Bone marrow (tissue), 2 donors: ENCODE data around the gene TRIM66.

Source experiments
- DNase-seq, 2 donors: peaks; one replicate each; lab custom pipeline; 2025; lab: John Stamatoyannopoulos, UW

The TRIM66 gene

GRCh38 chr11:8605971-8606563 is 76.4 kb downstream of the TRIM66 start:
- DNase-seq: no peak

DNA sequence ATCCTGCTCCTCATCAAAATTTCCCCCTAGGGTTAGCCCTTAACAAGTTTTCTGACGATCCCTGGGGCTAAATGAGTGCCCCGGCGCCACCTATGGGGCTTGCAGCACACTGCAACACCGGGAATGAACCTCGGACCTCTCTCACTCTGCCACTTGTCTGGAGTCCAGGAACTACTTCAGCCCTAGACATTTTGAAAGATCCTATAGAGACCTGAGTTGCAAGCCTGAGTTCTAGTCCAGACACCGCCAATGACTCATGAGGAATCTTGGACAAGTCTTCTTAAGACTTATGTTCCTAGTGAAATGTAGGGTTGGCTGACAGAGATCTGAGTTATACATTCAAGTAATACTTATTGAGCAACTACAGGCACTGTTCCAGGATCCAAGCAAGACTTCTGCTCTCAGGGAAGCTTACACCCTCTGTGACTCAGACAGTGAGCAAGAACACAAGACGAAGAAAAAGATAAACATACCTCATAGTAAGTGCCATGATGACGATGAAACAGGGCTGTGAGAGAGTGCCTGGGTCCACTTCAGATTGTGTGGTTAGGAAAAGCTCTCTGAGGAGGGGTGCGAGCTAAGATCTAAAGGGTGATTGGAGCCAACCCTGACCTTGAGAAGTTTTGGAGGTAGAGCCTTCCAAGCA is 78.3 kb downstream of the TRIM66 start:
- peak in 1 of 2 donors; percentile 28 for DNase-seq

DNA sequence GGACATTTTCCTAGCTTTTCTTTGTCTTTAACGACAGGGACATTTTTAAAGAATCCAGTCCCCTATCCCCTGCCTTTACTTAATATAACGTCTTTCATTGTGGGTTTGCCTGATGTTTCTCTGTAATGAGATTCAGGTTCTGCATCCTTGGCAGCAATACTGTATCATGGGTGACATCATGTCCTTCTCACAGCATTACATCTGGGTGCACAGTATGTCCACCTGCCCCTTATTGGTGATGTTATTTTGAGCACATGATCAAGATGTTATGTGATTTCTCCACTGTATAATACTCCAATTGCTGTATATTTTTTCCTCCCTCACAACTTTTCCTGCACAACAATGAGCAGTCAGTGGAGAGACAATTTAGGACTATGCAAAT is 78.8 kb downstream of the TRIM66 start:
- no peak for DNase-seq

DNA sequence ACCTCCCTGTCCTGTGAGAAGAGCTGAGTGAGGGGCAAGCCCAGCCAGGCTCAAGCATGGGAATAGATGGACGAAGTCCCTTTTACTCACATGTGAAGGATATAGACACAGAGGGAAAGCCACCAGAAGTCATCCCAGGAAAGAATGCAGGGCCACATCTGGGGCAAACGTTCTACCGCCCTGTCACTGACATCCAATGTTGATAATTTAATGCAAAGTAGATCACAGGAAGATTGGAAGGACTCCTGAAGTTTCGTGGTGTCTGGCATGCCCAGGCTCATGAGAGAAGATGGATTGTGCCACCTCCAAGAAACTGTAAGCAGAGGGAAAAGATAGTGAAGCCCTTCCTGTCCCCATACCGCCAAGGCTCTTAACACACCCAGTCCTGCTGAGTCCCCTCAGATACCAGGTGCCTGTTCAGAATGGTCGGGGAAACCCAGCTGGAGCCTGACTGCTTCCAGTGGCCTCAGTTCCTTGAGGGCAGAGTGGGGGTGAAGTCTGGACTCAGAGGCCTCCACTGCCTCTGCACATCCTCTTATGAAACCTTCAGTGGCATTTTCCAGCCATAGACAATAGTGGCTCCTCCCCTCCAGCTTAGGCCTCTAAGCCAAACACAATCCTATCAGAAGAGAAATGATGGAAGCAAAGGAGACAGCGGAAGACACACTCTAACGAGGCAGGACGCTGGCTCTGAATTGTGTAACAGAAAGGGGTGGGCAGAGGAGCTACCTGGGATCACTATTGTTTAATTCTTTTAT is 80.9 kb downstream of the TRIM66 start:
- DNase-seq: no peak

DNA sequence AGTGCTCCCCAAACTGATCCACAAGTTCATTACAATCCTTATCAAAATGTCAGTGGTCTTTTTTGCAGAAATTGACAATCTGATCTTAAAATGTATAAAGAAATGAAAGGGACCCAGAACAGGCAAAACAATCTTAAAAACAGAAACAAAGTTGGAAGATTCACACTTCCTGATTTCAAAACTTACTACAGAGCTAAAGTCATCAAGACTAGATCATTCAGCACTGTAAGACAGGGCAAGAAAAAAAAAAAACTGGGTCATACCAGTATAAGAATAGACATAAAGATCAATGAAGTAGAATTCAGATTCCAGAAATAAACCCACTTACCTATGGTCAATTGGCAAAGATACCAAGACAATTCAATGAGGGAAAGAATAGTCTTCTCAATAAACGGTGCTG is 84.0 kb downstream of the TRIM66 start:
- no peak for DNase-seq

- DNase-seq: no peak
Measured at GRCh38 chr11:8597182-8597581, 85.3 kb downstream of the TRIM66 start.

- no peak for DNase-seq
Measured at GRCh38 chr11:8596504-8597046, 85.9 kb downstream of the TRIM66 start.

DNA sequence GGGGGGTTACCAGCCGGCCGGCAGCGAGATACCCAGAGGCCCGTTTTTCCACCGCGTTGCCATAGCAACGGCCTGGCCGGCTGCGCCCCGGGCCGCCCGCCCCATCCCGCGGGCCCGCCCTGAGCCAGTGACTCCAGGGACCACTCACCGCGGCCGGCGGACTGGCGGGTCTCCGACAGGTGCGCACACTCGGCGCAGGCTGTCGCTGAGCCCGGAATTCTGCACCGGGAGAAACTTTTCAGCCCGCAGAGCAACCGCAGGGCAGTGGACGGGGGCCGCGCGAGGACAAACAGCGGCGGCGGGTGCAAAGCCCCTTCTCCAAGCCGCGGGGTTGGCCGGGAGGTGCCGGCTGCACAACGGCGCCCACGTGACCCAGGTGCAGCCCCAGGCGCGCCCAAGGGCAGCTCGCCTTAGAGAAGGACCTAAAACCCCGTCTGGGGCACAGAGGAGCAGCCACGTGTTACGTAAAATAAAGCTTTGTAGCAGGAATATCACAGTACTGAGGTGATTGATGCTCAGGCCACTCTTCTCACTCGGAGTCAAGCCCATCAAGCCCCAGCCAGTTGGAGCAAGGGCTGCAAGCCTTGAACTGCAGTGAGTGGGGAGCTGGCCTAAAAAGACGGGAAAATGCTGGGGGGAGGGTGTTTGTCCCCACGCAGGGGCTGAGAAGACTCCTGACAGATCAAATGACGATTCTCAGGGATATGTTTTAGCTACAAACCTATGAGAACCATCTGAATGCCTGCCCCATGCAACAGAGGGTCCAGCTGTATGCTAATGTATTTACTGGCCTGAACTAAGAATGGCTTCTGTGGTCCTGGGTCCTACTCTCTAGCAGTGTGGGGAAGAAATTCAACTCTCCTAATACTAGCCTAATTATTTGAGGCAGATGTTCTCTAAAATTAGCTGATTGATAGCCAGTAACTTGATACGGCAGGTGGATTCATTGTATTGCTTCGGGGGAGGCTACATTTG is 88.2 kb downstream of the TRIM66 start, which contains the start of gene STK33:
Gene STK33, minus strand, starts transcription at position 294 of the 975 bp plus-strand sequence. CDS start 119,323 bp downstream, outside the sequence.
- no peak for DNase-seq

- DNase-seq: no peak
Measured at GRCh38 chr11:8593455-8593854, 89.0 kb downstream of the TRIM66 start.

DNA sequence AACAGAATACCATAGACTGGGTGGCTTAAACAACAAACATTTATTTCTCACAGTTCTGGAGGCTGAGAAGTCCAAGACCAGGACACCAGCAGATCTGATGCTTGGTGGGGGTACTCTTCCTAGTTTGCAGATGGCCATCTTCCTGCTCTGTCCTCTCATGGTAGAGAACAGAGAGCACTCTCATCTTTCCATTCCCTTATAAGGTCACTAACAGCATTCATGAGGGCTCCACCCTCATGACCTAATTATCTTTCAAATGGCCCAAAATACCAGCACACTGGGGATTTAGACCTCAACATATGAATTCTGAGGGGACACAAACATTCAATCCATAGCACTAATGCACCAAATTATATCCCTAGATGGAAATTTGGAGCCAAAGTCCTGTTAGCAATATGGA is 94.5 kb downstream of the TRIM66 start:
- DNase-seq: no peak

- DNase-seq: no peak
Measured at GRCh38 chr11:8586805-8587204, 95.7 kb downstream of the TRIM66 start.

GRCh38 chr11:8586184-8586583 is 96.3 kb downstream of the TRIM66 start:
- DNase-seq: no peak

DNA sequence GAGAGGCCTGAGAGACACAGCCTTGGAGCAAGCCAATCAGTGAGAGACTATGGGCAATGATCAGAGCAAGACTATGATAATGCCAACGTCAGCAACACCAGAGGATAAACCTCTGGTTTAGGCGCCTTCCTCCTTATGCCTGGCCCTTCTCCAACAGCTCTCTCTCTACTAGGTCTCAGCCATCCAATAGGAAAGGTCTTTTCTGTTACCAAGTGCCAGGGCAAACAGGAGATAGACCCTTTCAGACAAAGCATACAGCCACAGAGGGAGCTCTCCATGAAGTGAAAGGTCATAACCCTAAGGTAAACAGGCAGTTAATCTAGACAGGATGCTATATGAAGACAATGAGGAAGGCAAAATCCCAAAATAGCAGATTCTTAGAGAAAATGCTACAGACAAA is 98.0 kb downstream of the TRIM66 start:
- no peak for DNase-seq

GRCh38 chr11:8584082-8584481 is 98.4 kb downstream of the TRIM66 start:
- DNase-seq: no peak

DNA sequence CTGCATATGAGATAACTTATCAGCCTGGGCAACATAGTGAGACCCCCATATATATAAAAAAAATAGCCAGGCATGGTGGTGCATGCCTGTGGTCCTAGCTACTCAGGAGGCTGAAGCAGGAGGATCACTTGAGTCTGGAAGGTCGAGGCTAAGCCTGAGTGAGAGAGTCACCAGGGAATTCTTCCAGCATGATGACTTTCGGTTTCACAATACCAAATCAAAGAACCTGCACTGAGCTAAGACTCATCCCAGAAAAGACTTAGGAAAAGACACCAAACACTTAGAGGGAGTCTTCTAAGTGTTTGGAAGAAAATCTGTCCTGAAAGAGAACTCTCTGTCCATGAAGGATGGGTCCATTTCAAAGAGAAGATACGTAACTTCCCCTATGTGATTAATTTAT is 101.2 kb downstream of the TRIM66 start:
- DNase-seq: no peak

- DNase-seq: no peak
Measured at GRCh38 chr11:8577791-8578581, 104.5 kb downstream of the TRIM66 start.

DNA sequence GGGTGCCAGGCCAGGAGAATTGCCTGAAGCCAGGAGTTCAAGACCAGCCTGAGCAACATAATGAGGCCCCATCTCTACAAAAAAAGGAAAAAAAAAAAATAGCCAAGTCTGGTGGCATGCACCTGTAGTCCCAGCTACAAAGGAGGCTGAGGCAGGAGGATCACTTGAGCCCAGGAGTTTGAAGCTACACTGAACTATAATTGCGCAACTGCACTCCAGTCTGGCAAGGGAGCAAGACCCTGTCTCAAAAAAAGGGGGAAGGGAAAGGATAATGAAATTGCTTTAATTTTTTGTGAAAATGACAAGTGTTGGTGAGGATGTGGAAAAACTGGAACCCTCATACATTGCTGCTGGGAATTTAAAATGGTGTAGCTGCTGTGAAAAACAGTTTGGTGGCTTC is 107.7 kb downstream of the TRIM66 start:
- no peak for DNase-seq

- DNase-seq: no peak
Measured at GRCh38 chr11:8573777-8574176, 108.7 kb downstream of the TRIM66 start.

DNA sequence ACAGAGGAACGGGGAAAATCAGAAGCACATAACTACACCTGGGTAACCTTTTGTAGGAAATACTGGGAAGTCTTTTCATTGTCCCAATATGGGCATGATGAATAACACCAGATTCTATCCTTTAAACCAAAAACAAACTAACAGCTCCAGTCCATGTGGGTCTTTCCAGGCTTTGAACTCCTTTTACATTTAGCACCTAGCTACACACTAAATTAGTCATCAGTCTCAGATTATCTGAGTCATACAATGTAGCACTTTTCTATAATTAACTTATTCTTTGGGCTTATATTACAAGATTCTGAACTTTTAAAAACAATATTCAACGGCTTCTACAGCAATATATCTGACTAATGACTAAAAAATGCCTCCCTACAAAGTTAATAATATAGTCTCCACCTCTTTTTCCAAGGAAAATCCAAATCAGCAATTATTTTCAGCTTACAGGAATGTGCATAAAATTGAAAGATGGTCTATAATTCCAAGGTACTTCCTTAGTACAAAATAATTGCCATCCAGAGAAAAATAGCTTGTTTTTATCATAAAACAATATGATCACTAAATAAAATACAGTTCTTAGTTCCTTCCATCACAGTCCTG is 114.8 kb downstream of the TRIM66 start:
- no peak for DNase-seq

DNA sequence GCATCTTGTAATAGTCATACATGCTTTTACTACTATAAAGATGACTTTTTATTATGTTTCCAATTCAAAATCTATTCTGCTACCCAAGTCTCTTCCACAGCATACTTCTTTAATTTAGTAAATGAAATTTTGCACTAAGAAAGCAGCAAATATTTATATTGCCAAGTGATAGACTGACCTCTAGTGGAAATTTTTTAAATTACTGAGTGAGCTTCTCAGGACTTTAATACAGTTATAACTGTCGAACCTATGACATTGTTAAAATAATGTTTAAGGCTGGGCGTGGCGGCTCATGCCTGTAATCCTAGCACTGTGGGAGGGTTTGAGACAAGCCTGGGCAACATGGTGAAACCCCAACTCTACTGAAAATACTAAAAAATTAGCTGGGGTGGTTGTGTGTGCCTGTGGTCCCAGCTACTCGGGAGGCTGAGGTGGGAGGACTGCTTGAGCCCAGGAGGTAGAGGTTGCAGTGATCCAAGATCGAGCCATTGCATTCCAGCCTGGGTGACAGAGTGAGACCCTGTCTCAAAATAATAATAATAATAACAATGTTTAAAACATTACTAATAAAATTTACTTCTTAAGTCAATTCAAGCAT is 115.8 kb downstream of the TRIM66 start:
- DNase-seq: peak in 1 of 2 donors; percentile 30
